Astrocyte (in vitro differentiated cells and primary cell): ENCODE data around the gene EXOC6. TPM values are rescaled to one million over a fixed set of nuclear protein-coding genes. Genes with fewer than 3 reads are reported as not detected.

Experiments
- DNase-seq: peaks from one replicate; pipeline ENCODE4 v3.0.0-alpha.2; 2010; ENCODE audit warnings: low read depth
- FAIRE-seq: peaks from 2 replicates; lab custom pipeline; 2011; peaks lifted over from hg19 to GRCh38; lab: Jason Lieb, UNC
- H2AFZ ChIP-seq: 2 replicates; pipeline ENCODE4 v1.6.0; 2012; ENCODE audit warnings: low read depth, low read length, inconsistent platforms
- H3K27ac ChIP-seq: 2 replicates; pipeline ENCODE4 v1.5.1; 2011; ENCODE audit warnings: low read depth, low read length, inconsistent platforms
- H3K27me3 ChIP-seq: 2 replicates; pipeline ENCODE4 v1.6.0; 2011; ENCODE audit warnings: low read length, inconsistent platforms; ENCODE audit not compliant: insufficient read depth
- H3K36me3 ChIP-seq: 2 replicates; pipeline ENCODE4 v1.5.1; 2011; ENCODE audit warnings: low read length, inconsistent platforms; ENCODE audit not compliant: insufficient read depth
- H3K4me1 ChIP-seq: 2 replicates; pipeline ENCODE4 v1.5.1; 2011; ENCODE audit warnings: low read length, inconsistent platforms; ENCODE audit not compliant: insufficient read depth
- H3K4me2 ChIP-seq: 2 replicates; pipeline ENCODE4 v1.6.0; 2012; ENCODE audit warnings: low read length, inconsistent platforms
- H3K4me3 ChIP-seq: 2 replicates; pipeline ENCODE4 v1.5.1; 2011; ENCODE audit warnings: low read depth, mild to moderate bottlenecking, low read length, inconsistent platforms; ENCODE audit not compliant: insufficient read depth
- H3K79me2 ChIP-seq: 2 replicates; pipeline ENCODE4 v1.6.0; 2012; ENCODE audit warnings: mild to moderate bottlenecking, low read length, inconsistent platforms; ENCODE audit not compliant: insufficient read depth
- H3K9ac ChIP-seq: 2 replicates; pipeline ENCODE4 v1.6.0; 2012; ENCODE audit warnings: mild to moderate bottlenecking, low read length, inconsistent platforms
- H3K9me3 ChIP-seq: 2 replicates; pipeline ENCODE4 v1.5.1; 2012; ENCODE audit warnings: low read depth, mild to moderate bottlenecking, low read length, inconsistent platforms; ENCODE audit not compliant: insufficient read depth
- H4K20me1 ChIP-seq: 2 replicates; pipeline ENCODE4 v1.6.0; 2012; ENCODE audit warnings: low read length, inconsistent platforms; ENCODE audit not compliant: insufficient read depth
- H3K27ac Mint-ChIP-seq: one replicate; pipeline ENCODE4 v1.8.0; 2021; ENCODE audit warnings: mild to moderate bottlenecking, mixed read lengths; ENCODE audit not compliant: unreplicated experiment
- H3K27me3 Mint-ChIP-seq: one replicate; pipeline ENCODE4 v1.8.0; 2021; ENCODE audit warnings: low read depth, mixed read lengths; ENCODE audit not compliant: unreplicated experiment
- H3K36me3 Mint-ChIP-seq: one replicate; pipeline ENCODE4 v1.8.0; 2021; ENCODE audit warnings: low read depth, mixed read lengths; ENCODE audit not compliant: unreplicated experiment
- H3K4me1 Mint-ChIP-seq: one replicate; pipeline ENCODE4 v1.8.0; 2021; ENCODE audit warnings: low read depth, mixed read lengths; ENCODE audit not compliant: unreplicated experiment
- H3K4me3 Mint-ChIP-seq: one replicate; pipeline ENCODE4 v1.8.0; 2021; ENCODE audit warnings: mild to moderate bottlenecking, moderate library complexity, mixed read lengths; ENCODE audit not compliant: unreplicated experiment
- H3K9me3 Mint-ChIP-seq: one replicate; pipeline ENCODE4 v1.8.0; 2021; ENCODE audit warnings: mild to moderate bottlenecking, mixed read lengths; ENCODE audit not compliant: unreplicated experiment
- EZH2 ChIP-seq: IDR thresholded peaks from 2 replicates; pipeline ENCODE4 v1.6.1; 2012; ENCODE audit warnings: mild to moderate bottlenecking, low read length, inconsistent platforms; ENCODE audit not compliant: insufficient read depth
- total RNA-seq: library from RNA; stranded (reverse); gene quantifications from 2 replicates; pipeline ENCODE4 v1.2.1, GENCODE V29; 2021
- TF ChIP-seq, protein P1 (sequence below): IDR thresholded peaks from 2 replicates; pipeline ENCODE4 v1.5.1; 2011; ENCODE audit warnings: low read depth, mild to moderate bottlenecking, inconsistent platforms, low read length, moderate library complexity; ENCODE audit not compliant: insufficient read depth

EXOC6 gene
- total RNA-seq, 1 donor from 2014 or later = 4.9 TPM

DNA sequence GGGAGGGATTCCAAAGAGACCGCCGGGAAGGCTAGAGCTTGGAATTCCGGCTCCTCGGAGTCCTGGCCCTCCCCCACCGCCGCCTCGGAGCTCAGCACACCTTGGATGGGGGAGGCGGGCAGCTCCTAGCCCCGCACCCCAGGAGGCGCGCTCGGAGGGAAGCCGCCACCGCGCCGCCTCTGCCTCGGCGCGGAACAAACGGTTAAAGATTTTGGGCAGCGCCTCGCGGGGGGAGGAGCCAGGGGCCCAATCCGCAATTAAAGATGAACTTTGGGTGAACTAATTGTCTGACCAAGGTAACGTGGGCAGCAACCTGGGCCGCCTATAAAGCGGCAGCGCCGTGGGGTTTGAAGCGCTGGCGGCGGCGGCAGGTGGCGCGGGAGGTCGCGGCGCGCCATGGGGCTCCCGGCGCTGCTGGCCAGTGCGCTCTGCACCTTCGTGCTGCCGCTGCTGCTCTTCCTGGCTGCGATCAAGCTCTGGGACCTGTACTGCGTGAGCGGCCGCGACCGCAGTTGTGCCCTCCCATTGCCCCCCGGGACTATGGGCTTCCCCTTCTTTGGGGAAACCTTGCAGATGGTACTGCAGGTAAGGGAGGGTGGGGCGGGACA is 225.3 kb downstream of the EXOC6 start, which contains the start of gene CYP26A1:
Gene CYP26A1 (plus strand): TSS at position 355 of the 608 bp plus-strand sequence. CDS start 42 bp downstream, at position 397.
- no peak within 1 kb of the TSS for H3K9ac ChIP-seq
- H3K27me3 ChIP-seq = peaks cover 84% of the 10 kb centered on the region
- no peaks in the 10 kb centered on the region for H3K9me3 ChIP-seq
- Mint-ChIP-seq H3K27me3 (peaks cover 82% of the 10 kb centered on the region), H3K36me3 (peaks cover 3% of the 10 kb centered on the region), H3K4me3 (peak within 1 kb of the TSS; percentile 74), H3K9me3 (peaks cover 8% of the 10 kb centered on the region), H3K27ac (peak within 1 kb of the TSS; percentile 47), H3K4me1 (peaks cover 11% of the 10 kb centered on the region)
- H3K79me2 ChIP-seq = no peaks in the 10 kb centered on the region
- H3K4me1 ChIP-seq = peaks cover 20% of the 10 kb centered on the region
- no peaks in the 10 kb centered on the region for H3K36me3 ChIP-seq
- TF ChIP-seq, protein P1, sequence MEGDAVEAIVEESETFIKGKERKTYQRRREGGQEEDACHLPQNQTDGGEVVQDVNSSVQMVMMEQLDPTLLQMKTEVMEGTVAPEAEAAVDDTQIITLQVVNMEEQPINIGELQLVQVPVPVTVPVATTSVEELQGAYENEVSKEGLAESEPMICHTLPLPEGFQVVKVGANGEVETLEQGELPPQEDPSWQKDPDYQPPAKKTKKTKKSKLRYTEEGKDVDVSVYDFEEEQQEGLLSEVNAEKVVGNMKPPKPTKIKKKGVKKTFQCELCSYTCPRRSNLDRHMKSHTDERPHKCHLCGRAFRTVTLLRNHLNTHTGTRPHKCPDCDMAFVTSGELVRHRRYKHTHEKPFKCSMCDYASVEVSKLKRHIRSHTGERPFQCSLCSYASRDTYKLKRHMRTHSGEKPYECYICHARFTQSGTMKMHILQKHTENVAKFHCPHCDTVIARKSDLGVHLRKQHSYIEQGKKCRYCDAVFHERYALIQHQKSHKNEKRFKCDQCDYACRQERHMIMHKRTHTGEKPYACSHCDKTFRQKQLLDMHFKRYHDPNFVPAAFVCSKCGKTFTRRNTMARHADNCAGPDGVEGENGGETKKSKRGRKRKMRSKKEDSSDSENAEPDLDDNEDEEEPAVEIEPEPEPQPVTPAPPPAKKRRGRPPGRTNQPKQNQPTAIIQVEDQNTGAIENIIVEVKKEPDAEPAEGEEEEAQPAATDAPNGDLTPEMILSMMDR = no peak
- peak; percentile 52 for TF ChIP-seq EZH2
- DNase-seq = no peak
- no peak for FAIRE-seq
- no peak within 1 kb of the TSS for H3K4me3 ChIP-seq
- H2AFZ ChIP-seq = peak within 1 kb of the TSS; percentile 26
- peak within 1 kb of the TSS; percentile 60 for H3K4me2 ChIP-seq
- no peaks in the 10 kb centered on the region for H4K20me1 ChIP-seq
- no peak within 1 kb of the TSS for H3K27ac ChIP-seq

DNA sequence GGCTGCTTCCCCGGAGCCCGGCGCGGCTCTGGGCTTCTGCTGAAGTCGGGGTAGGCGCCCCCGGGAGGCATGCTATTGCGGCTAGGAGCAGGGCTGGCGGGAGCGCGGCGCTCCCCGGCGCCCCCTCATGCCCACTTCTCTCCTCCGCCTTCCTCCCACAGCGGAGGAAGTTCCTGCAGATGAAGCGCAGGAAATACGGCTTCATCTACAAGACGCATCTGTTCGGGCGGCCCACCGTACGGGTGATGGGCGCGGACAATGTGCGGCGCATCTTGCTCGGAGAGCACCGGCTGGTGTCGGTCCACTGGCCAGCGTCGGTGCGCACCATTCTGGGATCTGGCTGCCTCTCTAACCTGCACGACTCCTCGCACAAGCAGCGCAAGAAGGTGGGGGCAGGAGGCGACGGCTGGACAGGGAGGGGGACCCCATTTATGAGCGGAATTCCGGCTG is 225.9 kb downstream of the EXOC6 start:
- no peak overlapping the region for H3K27ac ChIP-seq

More for the DNA sequence above, 225.9 kb downstream of the EXOC6 start:
- Mint-ChIP-seq H3K27me3 (peaks cover 77% of the 10 kb centered on the region), H3K4me1 (peaks cover 11% of the 10 kb centered on the region), H3K36me3 (peaks cover 3% of the 10 kb centered on the region), H3K4me3 (peak overlapping the region; percentile 74), H3K27ac (peak overlapping the region; percentile 47), H3K9me3 (peaks cover 5% of the 10 kb centered on the region)
- H3K36me3 ChIP-seq = no peaks in the 10 kb centered on the region
- no peaks in the 10 kb centered on the region for H4K20me1 ChIP-seq
- H3K4me3 ChIP-seq = no peak overlapping the region
- H3K4me2 ChIP-seq = peak overlapping the region; percentile 60
- TF ChIP-seq EZH2 = no peak
- TF ChIP-seq, protein P1 = no peak
- FAIRE-seq (no peak), DNase-seq (no peak)
- no peaks in the 10 kb centered on the region for H3K79me2 ChIP-seq
- peaks cover 20% of the 10 kb centered on the region for H3K4me1 ChIP-seq
- no peak overlapping the region for H3K9ac ChIP-seq
- H3K9me3 ChIP-seq = no peaks in the 10 kb centered on the region
- peak overlapping the region; percentile 26 for H2AFZ ChIP-seq
- H3K27me3 ChIP-seq = peaks cover 79% of the 10 kb centered on the region
